HG03558 (cell line): ENCODE data around the gene SOS1.
"Not testable (repeated sequence)": the region's sequence is repeated elsewhere in the genome, so short reads cannot be mapped to it uniquely, and the experiment has no call there.

Source experiments
- ATAC-seq: cut with Tn5 transposase; IDR thresholded peaks from one replicate; pipeline ENCODE4 v1.9.1; 2021; ENCODE audit warnings: moderate number of reproducible peaks; ENCODE audit not compliant: unreplicated experiment; ENCODE audit errors: extremely low read depth

The SOS1 gene

DNA sequence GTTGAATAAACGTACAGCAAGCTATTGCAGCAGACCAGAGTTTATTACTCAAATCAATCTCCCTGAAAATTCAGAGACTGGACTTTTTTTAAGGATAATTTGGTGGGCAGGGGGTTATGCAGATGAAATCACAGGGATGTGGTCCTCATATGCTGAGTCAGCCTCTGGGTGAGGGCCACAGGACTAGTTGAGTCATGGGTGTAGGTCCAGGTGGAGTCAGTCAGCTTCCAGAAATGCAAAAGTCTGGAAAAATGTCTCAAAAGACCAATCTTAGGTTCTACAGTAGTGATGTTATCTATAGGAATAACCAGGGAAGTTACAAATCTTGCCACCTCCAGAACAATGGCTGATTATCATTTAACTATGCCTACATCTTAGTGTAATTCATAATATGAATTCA is 180.1 kb downstream of the SOS1 start:
- ATAC-seq = no peak

DNA sequence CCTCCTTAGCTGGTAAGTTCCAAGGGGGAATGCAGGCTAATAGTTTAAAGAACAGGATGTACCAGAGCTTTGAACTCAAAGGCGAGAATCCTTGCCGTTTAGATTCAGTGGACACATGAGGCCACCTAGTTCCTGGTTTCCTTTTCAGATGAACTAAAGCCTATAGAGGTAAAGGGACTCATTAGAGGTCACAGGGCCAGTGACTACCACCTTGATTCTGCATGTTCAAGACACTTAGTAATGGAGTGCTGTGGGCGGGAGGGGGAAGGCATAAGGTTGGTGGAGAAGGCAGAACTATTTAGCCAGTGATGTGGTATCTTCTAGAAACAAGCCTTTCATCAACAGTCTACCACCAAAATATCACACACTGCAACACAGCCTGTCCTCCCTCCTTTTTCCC is 183.3 kb downstream of the SOS1 start:
- no peak for ATAC-seq

DNA sequence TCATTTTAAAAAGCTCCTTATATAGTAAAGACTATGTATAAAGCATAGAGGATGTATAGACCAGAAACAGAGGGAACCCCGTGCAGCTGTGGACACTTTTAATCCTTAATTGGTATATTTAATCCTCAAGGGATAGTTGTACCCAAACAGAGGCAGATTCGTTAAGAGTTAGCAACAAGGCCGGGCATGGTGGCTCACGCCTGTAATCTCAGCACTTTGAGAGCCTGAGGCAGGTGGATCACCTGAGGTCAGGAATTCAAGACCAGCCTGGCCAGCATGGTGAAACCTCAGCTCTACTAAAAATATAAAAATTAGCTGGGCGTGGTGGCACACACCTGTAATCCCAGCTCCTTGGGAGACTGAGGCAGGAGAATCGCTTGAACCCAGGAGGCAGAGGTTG is 184.3 kb downstream of the SOS1 start:
- not testable (repeated sequence) for ATAC-seq

DNA sequence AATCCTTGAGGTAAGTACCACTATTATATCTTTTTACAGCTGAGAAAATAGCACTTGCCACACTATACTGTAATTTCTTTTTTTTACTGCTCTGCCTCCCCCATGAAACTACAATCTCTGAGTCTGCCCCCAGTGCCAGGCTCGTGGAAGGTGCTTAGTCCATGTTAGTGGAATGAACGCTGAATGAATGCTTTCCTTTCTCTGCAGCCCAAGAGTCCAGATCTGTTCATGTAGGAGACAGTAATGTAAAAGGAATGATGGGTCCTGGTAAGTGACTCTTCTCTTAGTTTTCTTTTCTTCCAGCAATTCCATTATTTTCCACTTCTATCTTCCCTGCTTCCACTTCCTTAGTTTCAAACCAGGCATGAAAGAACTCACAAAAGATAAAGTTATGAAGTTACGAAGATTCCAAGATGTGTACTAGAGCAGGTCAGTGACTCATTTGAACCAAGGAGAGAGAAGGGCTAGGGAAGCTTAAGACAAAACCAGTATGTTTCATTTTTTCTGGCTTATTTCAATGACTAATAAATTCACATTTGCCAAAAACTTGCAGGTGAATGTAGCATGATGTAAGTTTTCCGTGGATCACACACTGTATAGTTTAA is 185.2 kb downstream of the SOS1 start:
- no peak for ATAC-seq

- no peak for ATAC-seq
Observed at GRCh38 chr2:38934742-38935141, 186.1 kb downstream of the SOS1 start.

GRCh38 chr2:38933653-38934052 is 187.2 kb downstream of the SOS1 start:
- no peak for ATAC-seq

DNA sequence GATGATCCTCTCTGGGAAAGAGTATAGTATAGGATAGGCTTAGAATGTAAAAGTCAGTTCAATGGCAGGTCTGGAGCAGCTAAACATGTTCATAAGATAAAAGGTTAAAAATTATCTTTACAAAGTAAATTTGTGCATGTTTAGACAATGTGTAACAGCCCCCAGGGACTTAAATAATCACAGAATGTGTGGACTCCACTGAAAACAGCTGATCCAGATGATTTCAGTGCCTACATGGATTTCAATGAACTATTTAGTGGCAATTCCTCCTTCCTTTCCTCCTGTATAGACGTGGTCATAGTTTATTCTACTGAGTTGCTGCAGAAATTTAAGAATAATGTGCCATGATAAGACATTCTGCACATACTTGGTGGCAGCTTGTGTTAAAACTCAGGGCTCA is 188.3 kb downstream of the SOS1 start:
- ATAC-seq = no peak
